H9 (cell line): Measurements from ENCODE around the gene SOBP. TPM values are rescaled to one million over a fixed set of nuclear protein-coding genes. Genes with fewer than 3 reads are reported as not detected.

ENCODE experiments used
- DNase-seq: peaks from one replicate; pipeline ENCODE4 v3.0.0-alpha.2; 2017
- H2AFZ ChIP-seq: one replicate; pipeline ENCODE4 v1.6.1; 2013; ENCODE audit warnings: mild to moderate bottlenecking, low read length, control low read depth, moderate library complexity
- H2AK5ac ChIP-seq: 2 replicates; pipeline ENCODE4 v1.6.1; 2013; ENCODE audit warnings: low read length, control low read depth, mixed read lengths; ENCODE audit not compliant: insufficient read length
- H2BK120ac ChIP-seq: one replicate; pipeline ENCODE4 v1.6.1; 2013; ENCODE audit warnings: low read depth, mild to moderate bottlenecking, low read length, control low read depth, inconsistent platforms; ENCODE audit not compliant: poor library complexity, severe bottlenecking
- H2BK12ac ChIP-seq: 2 replicates; pipeline ENCODE4 v1.6.1; 2013; ENCODE audit warnings: low read length, control low read depth, mixed read lengths, low read depth; ENCODE audit not compliant: insufficient read length
- H2BK15ac ChIP-seq: 2 replicates; pipeline ENCODE4 v1.6.1; 2013; ENCODE audit warnings: low read depth, low read length, control low read depth
- H2BK20ac ChIP-seq: one replicate; pipeline ENCODE4 v1.6.1; 2013; ENCODE audit warnings: low read depth, mild to moderate bottlenecking, low read length, control low read depth, inconsistent platforms; ENCODE audit not compliant: poor library complexity, severe bottlenecking
- H2BK5ac ChIP-seq: 2 replicates; pipeline ENCODE4 v1.6.1; 2013; ENCODE audit warnings: low read length, control low read depth, mixed read lengths; ENCODE audit not compliant: insufficient read length
- H3K14ac ChIP-seq: 2 replicates; pipeline ENCODE4 v1.6.1; 2013; ENCODE audit warnings: low read length, control low read depth; ENCODE audit not compliant: insufficient read depth
- H3K18ac ChIP-seq: 2 replicates; pipeline ENCODE4 v1.6.1; 2013; ENCODE audit warnings: low read depth, mild to moderate bottlenecking, mixed read lengths, low read length, control low read depth; ENCODE audit not compliant: insufficient read length
- H3K23ac ChIP-seq: 2 replicates; pipeline ENCODE4 v1.6.1; 2013; ENCODE audit warnings: low read length, control low read depth, mixed read lengths, low read depth; ENCODE audit not compliant: insufficient read length
- H3K23me2 ChIP-seq: 2 replicates; pipeline ENCODE4 v1.6.1; 2013; ENCODE audit warnings: low read depth, mild to moderate bottlenecking, mixed read lengths, low read length, control low read depth; ENCODE audit not compliant: insufficient read length, poor library complexity, severe bottlenecking
- H3K27ac ChIP-seq: 2 replicates; pipeline ENCODE4 v1.5.1; 2013; ENCODE audit warnings: low read length, control low read depth, mixed read lengths, low read depth; ENCODE audit not compliant: insufficient read length
- H3K27me3 ChIP-seq: 2 replicates; pipeline ENCODE4 v1.6.1; 2013; ENCODE audit warnings: low read length, control low read depth, inconsistent platforms; ENCODE audit not compliant: insufficient read depth
- H3K4ac ChIP-seq: 2 replicates; pipeline ENCODE4 v1.6.1; 2013; ENCODE audit warnings: low read depth, mild to moderate bottlenecking, control low read depth, inconsistent platforms, low read length, moderate library complexity
- H3K4me1 ChIP-seq: 2 replicates; pipeline ENCODE4 v1.6.1; 2013; ENCODE audit warnings: low read length, control low read depth, inconsistent platforms; ENCODE audit not compliant: insufficient read depth
- H3K4me2 ChIP-seq: 2 replicates; pipeline ENCODE4 v1.6.1; 2013; ENCODE audit warnings: low read length, control low read depth, mixed read lengths; ENCODE audit not compliant: insufficient read length, insufficient read depth
- H3K56ac ChIP-seq: 2 replicates; pipeline ENCODE4 v1.6.1; 2013; ENCODE audit warnings: low read depth, mild to moderate bottlenecking, mixed read lengths, low read length, control low read depth; ENCODE audit not compliant: insufficient read length
- H3K79me1 ChIP-seq: 2 replicates; pipeline ENCODE4 v1.6.1; 2013; ENCODE audit warnings: low read depth, mild to moderate bottlenecking, moderate library complexity, low read length, control low read depth, inconsistent platforms; ENCODE audit not compliant: insufficient read depth, poor library complexity, severe bottlenecking
- H3K79me2 ChIP-seq: 2 replicates; pipeline ENCODE4 v1.6.1; 2013; ENCODE audit warnings: low read length, control low read depth, inconsistent platforms; ENCODE audit not compliant: insufficient read depth
- H3K9ac ChIP-seq: 2 replicates; pipeline ENCODE4 v1.6.1; 2013; ENCODE audit warnings: low read length, control low read depth, mixed read lengths; ENCODE audit not compliant: insufficient read length; ENCODE audit errors: extremely low read depth
- H3K9me3 ChIP-seq: one replicate; pipeline ENCODE4 v1.6.1; 2013; ENCODE audit warnings: low read depth, low read length, inconsistent platforms; ENCODE audit not compliant: control insufficient read depth
- H3T11ph ChIP-seq: one replicate; pipeline ENCODE4 v1.6.1; 2013; ENCODE audit warnings: mild to moderate bottlenecking, low read length, control low read depth, inconsistent platforms
- H4K20me1 ChIP-seq: one replicate; pipeline ENCODE4 v1.6.1; 2013; ENCODE audit not compliant: control insufficient read depth, insufficient read length, insufficient read depth
- H4K5ac ChIP-seq: 2 replicates; pipeline ENCODE4 v1.6.1; 2013; ENCODE audit warnings: low read depth, mild to moderate bottlenecking, mixed read lengths, low read length, control low read depth; ENCODE audit not compliant: insufficient read length
- H4K8ac ChIP-seq: replicated peaks from 2 replicates; pipeline ENCODE4 v1.6.1; 2013; ENCODE audit warnings: low read length, control low read depth, mixed read lengths, low read depth; ENCODE audit not compliant: insufficient read length
- H4K91ac ChIP-seq: 2 replicates; pipeline ENCODE4 v1.6.1; 2013; ENCODE audit warnings: low read depth, mild to moderate bottlenecking, moderate library complexity, mixed read lengths, low read length, control low read depth; ENCODE audit not compliant: insufficient read length
- H3K27ac Mint-ChIP-seq, 3 experiments: 2 replicates in 2 of 3; 3 replicates in 1 of 3; pipeline ENCODE4 v1.8.0; 2020 to 2021; ENCODE audit warnings: mixed read lengths in 3 of 3, mild to moderate bottlenecking in 1 of 3, moderate library complexity in 1 of 3
- H3K27me3 Mint-ChIP-seq: 2 replicates; pipeline ENCODE4 v1.8.0; 2021; ENCODE audit warnings: low read depth, mild to moderate bottlenecking, moderate library complexity, mixed read lengths
- H3K36me3 Mint-ChIP-seq, 3 experiments: 2 replicates in 2 of 3; 3 replicates in 1 of 3; pipeline ENCODE4 v1.8.0; 2020 to 2021; ENCODE audit warnings: low read depth in 3 of 3, mixed read lengths in 3 of 3; ENCODE audit not compliant: insufficient read depth in 1 of 3
- H3K4me1 Mint-ChIP-seq, 2 experiments: 2 replicates each; pipeline ENCODE4 v1.8.0; 2020; ENCODE audit warnings: mixed read lengths in 2 of 2
- H3K4me3 Mint-ChIP-seq, 2 experiments: 2 replicates in 1 of 2; 3 replicates in 1 of 2; pipeline ENCODE4 v1.8.0; 2020 to 2021; ENCODE audit warnings: mild to moderate bottlenecking in 2 of 2, mixed read lengths in 2 of 2, moderate library complexity in 1 of 2
- H3K9me3 Mint-ChIP-seq, 2 experiments: 2 replicates in 1 of 2; 3 replicates in 1 of 2; pipeline ENCODE4 v1.8.0; 2020; ENCODE audit warnings: mild to moderate bottlenecking in 2 of 2, mixed read lengths in 2 of 2, moderate library complexity in 1 of 2
- CTCF ChIP-seq: fragments of 200-600 bp; sonication (generic); conservative IDR thresholded peaks from 3 replicates; pipeline ENCODE4 v1.8.0; 2021; ENCODE audit warnings: antibody characterized with exemption, mild to moderate bottlenecking
- WGBS: extraction: QIAGEN DNeasy Blood & Tissue Kit; methylation state at CpG from one replicate; pipeline ENCODE4 v1.1.7; 2013; ENCODE audit warnings: missing lambda C conversion rate, low lambda C conversion rate, mixed read lengths; ENCODE audit not compliant: insufficient read length; ENCODE audit errors: extremely low coverage; 5-methylcytosine and 5-hydroxymethylcytosine counted together
- total RNA-seq: library from RNA; stranded (reverse); gene quantifications from 2 replicates; pipeline ENCODE4 v1.2.1, GENCODE V29; 2021

The SOBP gene
- total RNA-seq, 1 experiment from 2014 or later, result 4.3 TPM

- H3K23ac ChIP-seq, result no peak overlapping the region
- no peak overlapping the region for H3K56ac ChIP-seq
- no CpG with 5 or more reads among the region's 4 CpGs for WGBS
- no peaks in the 10 kb centered on the region for H3K9me3 Mint-ChIP-seq
- peaks cover 67 to 72% of the 10 kb centered on the region in 2 experiments for H3K4me1 Mint-ChIP-seq
- no peak overlapping the region for H3K27ac ChIP-seq
- no peaks in the 10 kb centered on the region for H3K23me2 ChIP-seq
- no peak overlapping the region for H4K8ac ChIP-seq
- no peak overlapping the region for H2BK15ac ChIP-seq
- no peaks in the 10 kb centered on the region for H3K27me3 ChIP-seq
- no peak overlapping the region for H2BK20ac ChIP-seq
- H2BK12ac ChIP-seq, result no peak overlapping the region
- H2AK5ac ChIP-seq, result no peak overlapping the region
- no peak overlapping the region; a peak in 1 of 5 replicates for H3K4me3 Mint-ChIP-seq
- H3K79me1 ChIP-seq, result no peaks in the 10 kb centered on the region
- no peak overlapping the region for H4K91ac ChIP-seq
- no peak overlapping the region for H3K4me2 ChIP-seq
- no peak overlapping the region for H3K18ac ChIP-seq
- no peaks in the 10 kb centered on the region for H3K36me3 Mint-ChIP-seq
- H2BK120ac ChIP-seq, result no peak overlapping the region
- H3K79me2 ChIP-seq, result no peaks in the 10 kb centered on the region
- H3K4me1 ChIP-seq, result peaks cover 37% of the 10 kb centered on the region
- H4K20me1 ChIP-seq, result no peaks in the 10 kb centered on the region
- H2BK5ac ChIP-seq, result no peak overlapping the region
- H3K9ac ChIP-seq, result no peak overlapping the region
- no peaks in the 10 kb centered on the region for H3K27me3 Mint-ChIP-seq
- no peak for TF ChIP-seq CTCF
- H3T11ph ChIP-seq, result no peak overlapping the region
- no peaks in the 10 kb centered on the region for H3K9me3 ChIP-seq
- no peak overlapping the region for H3K4ac ChIP-seq
- H3K27ac Mint-ChIP-seq, result no peak overlapping the region
- no peak overlapping the region for H3K14ac ChIP-seq
- no peak for DNase-seq
- H4K5ac ChIP-seq, result no peak overlapping the region
- no peak overlapping the region for H2AFZ ChIP-seq
Observed at GRCh38 chr6:107613651-107614379, 123.9 kb downstream of the SOBP start.
